ENCODE data around the gene ACSF2. TPM values are rescaled to one million over a fixed set of nuclear protein-coding genes. Genes with fewer than 3 reads are reported as not detected.

The ACSF2 gene
- total RNA-seq (2014; rRNA removed) (69.3 and 72.7 TPM in 2 replicates), Bru-seq, nascent RNA (percentile 75 among the genes with signal in this experiment), BruChase-seq, experiment 1, labeled RNA remaining after a 6-hour chase (percentile 71 among the genes with signal in this experiment), BruChase-seq, experiment 2, labeled RNA remaining after a 2-hour chase (percentile 79 among the genes with signal in this experiment)
- long read RNA-seq, transcript ACSF2-201 (16 exons, 2,235 nt): major isoform, 13 of 124 reads
- long read RNA-seq, transcript ACSF2-207 (15 exons, 1,881 nt): major isoform, 13 of 124 reads
- long read RNA-seq, partial matches to known transcripts: 77 of 124 reads
- long read RNA-seq, other reads (novel, unspliced or antisense): 18 of 124 reads

GRCh38 chr17:50425682-50426471, at the start of gene ACSF2:
Gene ACSF2, plus strand, starts transcription at chr17:50426218. Its CDS starts 44 bp downstream, at chr17:50426262.
- DNase-seq: peak; percentile 76
- TSS peak; percentile 83 for BruUV-seq (replicated peaks)
- H3K9me2 ChIP-seq (replicated peaks; ENCODE audit: low read length): no peaks in the 10 kb centered on the region
- no peaks in the 10 kb centered on the region for H3K9me3 ChIP-seq (ENCODE audit: low read length)
- H3K27me3 ChIP-seq (ENCODE audit: low read length): no peaks in the 10 kb centered on the region
- H3F3A ChIP-seq (ENCODE audit: low read length, unreplicated experiment): peaks cover 9% of the 10 kb centered on the region
- ChIA-PET POLR2A (ENCODE audit: unreplicated experiment) (interaction anchor here (0.6 kb wide), 2 partner anchors 30 to 1856 kb away, joined by 3 to 5 read pairs; no protein-coding TSS in a partner anchor), CTCF (interaction anchor here (0.6 to 1.1 kb wide), 2 partner anchors 53 to 128 kb away, joined by 3 to 5 read pairs; no protein-coding TSS in a partner anchor)
- intact Hi-C loops (cut with micrococcal nuclease): loop anchor here (1.0 to 2.0 kb wide), 2 partner anchors 21 to 35 kb away; no protein-coding TSS in a partner anchor
- no peaks in the 10 kb centered on the region for H3K36me3 ChIP-seq (ENCODE audit: low read depth, low read length)
- no peak for TF ChIP-seq EZH2 (IDR thresholded peaks at IDR 0.05; ENCODE audit: low read length, unreplicated experiment)
- TF ChIP-seq, protein P1, sequence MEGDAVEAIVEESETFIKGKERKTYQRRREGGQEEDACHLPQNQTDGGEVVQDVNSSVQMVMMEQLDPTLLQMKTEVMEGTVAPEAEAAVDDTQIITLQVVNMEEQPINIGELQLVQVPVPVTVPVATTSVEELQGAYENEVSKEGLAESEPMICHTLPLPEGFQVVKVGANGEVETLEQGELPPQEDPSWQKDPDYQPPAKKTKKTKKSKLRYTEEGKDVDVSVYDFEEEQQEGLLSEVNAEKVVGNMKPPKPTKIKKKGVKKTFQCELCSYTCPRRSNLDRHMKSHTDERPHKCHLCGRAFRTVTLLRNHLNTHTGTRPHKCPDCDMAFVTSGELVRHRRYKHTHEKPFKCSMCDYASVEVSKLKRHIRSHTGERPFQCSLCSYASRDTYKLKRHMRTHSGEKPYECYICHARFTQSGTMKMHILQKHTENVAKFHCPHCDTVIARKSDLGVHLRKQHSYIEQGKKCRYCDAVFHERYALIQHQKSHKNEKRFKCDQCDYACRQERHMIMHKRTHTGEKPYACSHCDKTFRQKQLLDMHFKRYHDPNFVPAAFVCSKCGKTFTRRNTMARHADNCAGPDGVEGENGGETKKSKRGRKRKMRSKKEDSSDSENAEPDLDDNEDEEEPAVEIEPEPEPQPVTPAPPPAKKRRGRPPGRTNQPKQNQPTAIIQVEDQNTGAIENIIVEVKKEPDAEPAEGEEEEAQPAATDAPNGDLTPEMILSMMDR (conservative IDR thresholded peaks at IDR 0.05; ENCODE audit: low read depth, low read length): no peak
- TF ChIP-seq EZH2phosphoT487 (IDR thresholded peaks at IDR 0.05; ENCODE audit: borderline replicate concordance, low read length): no peak
- peak within 1 kb of the TSS; percentile 83 for H3K4me3 ChIP-seq (ENCODE audit: low read length)
- peak within 1 kb of the TSS; percentile 94 for H2AFZ ChIP-seq (ENCODE audit: low read length)
- ATAC-seq: peak; percentile 74
- peak within 1 kb of the TSS; percentile 90 for H3K4me2 ChIP-seq (ENCODE audit: low read length)
- H3K79me2 ChIP-seq (ENCODE audit: low read length): peaks cover 45% of the 10 kb centered on the region
- H3K27ac ChIP-seq (ENCODE audit: low read length): peak within 1 kb of the TSS; percentile 67
- peaks cover 58% of the 10 kb centered on the region for H3K4me1 ChIP-seq (ENCODE audit: insufficient read depth, low read length)
- H3K9ac ChIP-seq (ENCODE audit: low read length): peak within 1 kb of the TSS; percentile 51
- no peaks in the 10 kb centered on the region for H4K20me1 ChIP-seq (ENCODE audit: low read length)

- H2AFZ ChIP-seq (ENCODE audit: low read length): no peak overlapping the region
- ChIA-PET POLR2A (ENCODE audit: unreplicated experiment) (interaction anchor here (0.7 kb wide), 1 partner anchor 375 kb away, joined by 3 read pairs; no protein-coding TSS in a partner anchor), CTCF (no interaction called here)
- H3K4me1 ChIP-seq (ENCODE audit: insufficient read depth, low read length): no peaks in the 10 kb centered on the region
- no peaks in the 10 kb centered on the region for H3K79me2 ChIP-seq (ENCODE audit: low read length)
- H4K20me1 ChIP-seq (ENCODE audit: low read length): no peaks in the 10 kb centered on the region
- H3K27me3 ChIP-seq (ENCODE audit: low read length): no peaks in the 10 kb centered on the region
- H3K27ac ChIP-seq (ENCODE audit: low read length): no peak overlapping the region
- H3K9ac ChIP-seq (ENCODE audit: low read length): no peak overlapping the region
- TF ChIP-seq, protein P1 (conservative IDR thresholded peaks at IDR 0.05; ENCODE audit: low read depth, low read length): no peak
- TF ChIP-seq EZH2 (IDR thresholded peaks at IDR 0.05; ENCODE audit: low read length, unreplicated experiment) (no peak), EZH2phosphoT487 (IDR thresholded peaks at IDR 0.05; ENCODE audit: borderline replicate concordance, low read length) (no peak)
- no peak for DNase-seq
- intact Hi-C loops (cut with micrococcal nuclease): no loop called here
- H3K4me2 ChIP-seq (ENCODE audit: low read length): no peak overlapping the region
- no peaks in the 10 kb centered on the region for H3K9me2 ChIP-seq (replicated peaks; ENCODE audit: low read length)
- peak; percentile 16 for ATAC-seq
- no peak overlapping the region for H3K4me3 ChIP-seq (ENCODE audit: low read length)
- peaks cover 46% of the 10 kb centered on the region for H3K36me3 ChIP-seq (ENCODE audit: low read depth, low read length)
- BruUV-seq (replicated peaks): TSS peak; percentile 2
- peaks cover 5% of the 10 kb centered on the region for H3F3A ChIP-seq (ENCODE audit: low read length, unreplicated experiment)
- H3K9me3 ChIP-seq (ENCODE audit: low read length): no peaks in the 10 kb centered on the region
Measured at GRCh38 chr17:50379351-50380132, 46.5 kb upstream of the ACSF2 start.

Measured in PC-3 (cell line).